HG02970 (cell line): ENCODE results near the gene ATP6V0A4.
"Not testable (repeated sequence)": the region's sequence is repeated elsewhere in the genome, so short reads cannot be mapped to it uniquely, and the experiment has no call there.

Source experiments
- ATAC-seq: cut with Tn5 transposase; IDR thresholded peaks from one replicate; pipeline ENCODE4 v1.9.1; 2021; ENCODE audit warnings: mild to moderate bottlenecking, moderate library complexity, moderate number of reproducible peaks; ENCODE audit not compliant: unreplicated experiment, low FRiP score

The ATP6V0A4 gene

GRCh38 chr7:138797715-138798320, at the start of gene ATP6V0A4, which contains the start of gene TMEM213:
Gene ATP6V0A4 (minus strand): TSS chr7:138798196. CDS start chr7:138771247, 26,949 bp downstream.
Gene TMEM213 (plus strand): TSS chr7:138797994. CDS start chr7:138798105, 111 bp downstream.
- no peak for ATAC-seq

- ATAC-seq: no peak
These were observed 47.7 kb upstream of the ATP6V0A4 start for GRCh38 chr7:138845711-138846110.

GRCh38 chr7:138843632-138844580, 45.9 kb upstream of the ATP6V0A4 start:
- ATAC-seq: no peak

GRCh38 chr7:138842111-138842510, 44.1 kb upstream of the ATP6V0A4 start:
- ATAC-seq: no peak

- no peak for ATAC-seq
These were observed 40.2 kb upstream of the ATP6V0A4 start for GRCh38 chr7:138838166-138838565.

GRCh38 chr7:138837627-138838026, 39.6 kb upstream of the ATP6V0A4 start:
- ATAC-seq: no peak

GRCh38 chr7:138835087-138835486, 37.1 kb upstream of the ATP6V0A4 start:
- ATAC-seq: no peak

GRCh38 chr7:138834583-138834982, 36.6 kb upstream of the ATP6V0A4 start:
- ATAC-seq: no peak

- no peak for ATAC-seq
These were observed 35.6 kb upstream of the ATP6V0A4 start for GRCh38 chr7:138833596-138833995.

- no peak for ATAC-seq
These were observed 35.0 kb upstream of the ATP6V0A4 start for GRCh38 chr7:138832966-138833365.

- ATAC-seq: no peak
These were observed 31.3 kb upstream of the ATP6V0A4 start for GRCh38 chr7:138829335-138829734.

- no peak for ATAC-seq
These were observed 30.3 kb upstream of the ATP6V0A4 start for GRCh38 chr7:138828302-138828701.

GRCh38 chr7:138825049-138825721, 27.2 kb upstream of the ATP6V0A4 start:
- ATAC-seq: no peak

- ATAC-seq: no peak
These were observed 25.0 kb upstream of the ATP6V0A4 start for GRCh38 chr7:138822867-138823535.

GRCh38 chr7:138821912-138822311, 23.9 kb upstream of the ATP6V0A4 start:
- no peak for ATAC-seq

- no peak for ATAC-seq
These were observed 21.6 kb upstream of the ATP6V0A4 start for GRCh38 chr7:138819625-138820024.

GRCh38 chr7:138816650-138817049, 18.7 kb upstream of the ATP6V0A4 start:
- ATAC-seq: no peak

GRCh38 chr7:138814816-138815332, 16.9 kb upstream of the ATP6V0A4 start:
- ATAC-seq: no peak

- ATAC-seq: no peak
These were observed 15.9 kb upstream of the ATP6V0A4 start for GRCh38 chr7:138813945-138814344.

- not testable (repeated sequence) for ATAC-seq
These were observed 13.3 kb upstream of the ATP6V0A4 start for GRCh38 chr7:138811327-138811726.
